Loucy (cell line): ENCODE results near the gene SELENOO.

ENCODE experiments used
- EZH2phosphoT487 ChIP-seq: fragments of 200-600 bp; IDR thresholded peaks from 2 replicates; pipeline ENCODE4 v1.6.1; 2018; ENCODE audit warnings: antibody characterized with exemption, mild to moderate bottlenecking, moderate library complexity, borderline replicate concordance
- TF ChIP-seq, protein P1 (sequence below): fragments of 200-600 bp; sonication (generic); conservative IDR thresholded peaks from 2 replicates; pipeline ENCODE4 v1.5.1; 2014; ENCODE audit warnings: mild to moderate bottlenecking, antibody characterized with exemption, low read length

DNA sequence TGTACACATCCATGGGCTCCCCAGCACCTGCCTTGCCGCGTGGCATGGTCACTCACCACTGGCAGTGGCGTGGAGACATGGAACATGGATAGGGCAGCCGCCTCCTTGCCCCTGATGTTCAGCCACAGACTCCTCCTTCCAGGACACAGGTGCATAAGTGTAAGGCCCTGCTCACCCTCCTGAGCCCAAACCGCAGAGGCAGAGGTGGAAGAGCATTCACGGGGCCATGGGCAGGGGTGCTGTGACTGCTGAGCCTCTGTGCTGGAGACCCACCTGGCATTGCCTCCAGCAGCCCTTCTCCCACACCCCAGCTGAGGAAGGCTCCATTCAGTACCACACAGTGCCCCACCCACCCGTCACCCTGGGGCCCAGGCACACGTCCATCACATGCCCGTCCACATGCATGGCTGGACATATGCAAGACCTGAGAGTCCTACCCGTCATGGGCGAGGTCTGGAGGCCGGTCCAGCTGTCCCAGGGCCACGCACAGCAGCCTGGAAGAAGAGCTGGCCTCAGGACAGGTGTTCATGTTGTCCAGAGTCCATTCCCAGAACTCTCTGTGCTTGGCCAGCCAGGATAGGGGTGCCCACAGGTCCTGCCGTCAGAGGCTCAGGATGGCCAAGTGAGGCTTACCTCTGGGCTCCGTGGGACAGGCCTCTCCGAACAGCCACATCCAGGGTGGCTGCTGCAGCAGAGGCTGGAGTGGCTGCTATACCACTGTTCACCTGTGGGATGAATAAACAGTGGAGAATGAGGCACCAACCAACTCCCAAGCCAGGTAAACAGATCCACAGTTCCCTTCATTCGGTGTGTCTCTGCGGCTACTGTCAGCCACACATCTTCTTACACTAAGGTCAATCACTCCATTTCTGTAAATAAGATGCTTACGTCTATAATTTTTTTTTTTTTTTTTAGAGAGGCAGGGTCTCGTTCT, 45.7 kb downstream of the SELENOO start:
- TF ChIP-seq, protein P1, sequence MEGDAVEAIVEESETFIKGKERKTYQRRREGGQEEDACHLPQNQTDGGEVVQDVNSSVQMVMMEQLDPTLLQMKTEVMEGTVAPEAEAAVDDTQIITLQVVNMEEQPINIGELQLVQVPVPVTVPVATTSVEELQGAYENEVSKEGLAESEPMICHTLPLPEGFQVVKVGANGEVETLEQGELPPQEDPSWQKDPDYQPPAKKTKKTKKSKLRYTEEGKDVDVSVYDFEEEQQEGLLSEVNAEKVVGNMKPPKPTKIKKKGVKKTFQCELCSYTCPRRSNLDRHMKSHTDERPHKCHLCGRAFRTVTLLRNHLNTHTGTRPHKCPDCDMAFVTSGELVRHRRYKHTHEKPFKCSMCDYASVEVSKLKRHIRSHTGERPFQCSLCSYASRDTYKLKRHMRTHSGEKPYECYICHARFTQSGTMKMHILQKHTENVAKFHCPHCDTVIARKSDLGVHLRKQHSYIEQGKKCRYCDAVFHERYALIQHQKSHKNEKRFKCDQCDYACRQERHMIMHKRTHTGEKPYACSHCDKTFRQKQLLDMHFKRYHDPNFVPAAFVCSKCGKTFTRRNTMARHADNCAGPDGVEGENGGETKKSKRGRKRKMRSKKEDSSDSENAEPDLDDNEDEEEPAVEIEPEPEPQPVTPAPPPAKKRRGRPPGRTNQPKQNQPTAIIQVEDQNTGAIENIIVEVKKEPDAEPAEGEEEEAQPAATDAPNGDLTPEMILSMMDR = no peak; the same call in 1 of the 2 replicates
- no peak for TF ChIP-seq EZH2phosphoT487
